Activated gamma-delta T cell treated with anti-CD3 and anti-CD28 coated beads, Interleukin-2, amount 50 U/mL, for 16 hours (primary cell): Measurements from ENCODE around the gene UCKL1.
"Not testable (repeated sequence)": the region's sequence is repeated elsewhere in the genome, so short reads cannot be mapped to it uniquely, and the experiment has no call there.

Experiments
- DNase-seq: peaks from one replicate; pipeline ENCODE4 v3.0.0-alpha.2; 2020; ENCODE audit warnings: low read depth

The UCKL1 gene

DNA sequence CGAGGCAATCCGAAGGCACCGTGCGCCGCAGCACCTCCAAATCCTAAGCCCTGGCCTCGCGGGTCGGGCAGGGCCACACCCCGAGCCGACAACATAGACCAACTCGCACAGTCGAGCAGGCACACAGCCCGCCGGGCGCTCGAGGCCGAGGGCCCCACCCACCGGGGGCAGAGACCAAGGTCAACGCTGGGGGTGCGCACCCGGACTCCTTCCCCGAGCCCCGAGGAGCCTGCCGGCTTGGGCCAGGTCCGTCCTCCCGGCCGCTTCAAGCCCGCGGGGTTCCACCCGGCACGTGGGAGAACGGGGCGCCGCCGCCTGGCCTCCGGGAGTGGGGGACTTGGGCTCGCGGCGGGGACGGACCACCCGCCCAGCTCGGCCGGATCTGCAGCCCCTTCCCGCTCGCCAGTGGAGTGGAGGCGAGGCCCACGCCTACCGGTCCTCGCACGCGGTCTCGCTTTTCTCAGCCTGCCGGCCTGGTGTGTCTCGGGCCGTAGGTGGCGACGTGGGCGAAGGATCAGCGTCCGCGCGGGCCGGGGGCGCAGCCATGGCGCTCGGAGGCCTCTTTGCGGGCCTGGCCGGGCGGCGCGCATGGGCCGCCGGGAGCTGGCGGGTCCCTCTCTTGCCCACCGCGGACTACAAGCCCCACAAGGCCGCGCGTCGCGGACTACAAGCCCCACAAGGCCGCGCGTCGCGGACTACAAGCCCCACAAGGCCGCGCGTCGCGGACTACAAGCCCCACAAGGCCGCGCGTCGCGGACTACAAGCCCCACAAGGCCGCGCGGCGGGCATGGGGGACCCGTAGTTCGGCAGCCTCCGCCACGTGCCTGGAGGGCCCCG lies at the start of gene UCKL1:
TSS of gene UCKL1 (minus strand) at position 590 of the 837 bp plus-strand sequence. CDS start at position 546, 44 bp downstream.
- DNase-seq = peak; percentile 82

DNA sequence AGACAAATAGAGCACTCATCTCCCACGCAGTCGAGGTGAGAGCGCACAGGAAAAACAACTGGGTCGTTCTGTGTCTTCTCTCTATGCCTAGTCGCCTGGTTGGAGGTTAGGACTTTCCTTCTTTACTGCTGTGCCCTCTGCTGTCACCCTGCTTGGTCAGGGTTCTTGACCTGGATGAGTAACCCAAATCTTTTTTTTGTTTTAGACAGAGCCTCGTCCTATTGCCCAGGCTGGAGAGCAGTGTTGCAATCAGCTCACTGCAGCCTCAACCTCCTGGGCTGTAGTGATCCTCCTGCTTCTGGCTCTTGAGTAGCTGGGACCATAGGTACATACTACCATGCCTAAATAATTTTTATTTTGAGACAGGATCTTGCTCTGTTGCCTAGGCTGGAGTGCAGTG lies 49.2 kb upstream of the UCKL1 start:
- DNase-seq = no peak

DNA sequence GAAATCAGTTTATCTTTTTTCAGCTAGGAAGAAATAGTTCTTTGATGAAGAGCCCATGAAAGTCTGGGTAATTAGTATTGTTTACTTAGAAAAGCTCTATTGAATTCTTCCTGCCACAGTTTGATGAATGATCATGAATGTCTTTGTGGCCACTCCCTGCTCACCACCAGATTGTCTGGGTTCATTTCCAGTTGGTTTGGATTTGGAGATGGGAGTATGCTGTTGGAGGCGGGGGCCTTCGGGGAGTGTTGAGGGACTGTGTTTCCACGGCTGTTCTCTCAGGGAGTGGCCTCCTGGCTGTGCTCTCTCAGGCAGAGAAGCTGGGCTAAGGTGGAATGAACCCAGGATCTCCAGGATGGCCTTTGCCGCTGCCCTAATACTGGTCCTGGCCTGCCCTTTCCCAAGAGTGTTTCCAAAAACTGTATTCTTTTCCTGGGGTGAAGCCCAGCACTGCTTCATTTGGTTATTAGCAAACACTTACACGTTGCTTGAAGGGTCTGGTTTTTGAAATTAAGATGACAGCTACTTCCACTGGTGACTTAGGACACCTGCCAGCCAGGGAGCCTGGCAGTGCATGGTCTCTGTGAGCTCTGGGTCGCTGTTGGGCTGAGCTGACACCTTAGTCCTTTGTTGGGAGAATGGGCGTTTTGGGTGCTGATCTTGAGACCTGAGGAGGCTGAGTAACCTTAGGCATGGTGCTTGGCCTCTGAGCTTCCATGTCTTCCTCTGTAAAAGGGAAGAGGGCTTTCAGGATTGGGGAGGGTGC lies 47.9 kb upstream of the UCKL1 start:
- DNase-seq = no peak

GRCh38 chr20:64001607-64002011 lies 45.4 kb upstream of the UCKL1 start:
- DNase-seq = no peak

DNA sequence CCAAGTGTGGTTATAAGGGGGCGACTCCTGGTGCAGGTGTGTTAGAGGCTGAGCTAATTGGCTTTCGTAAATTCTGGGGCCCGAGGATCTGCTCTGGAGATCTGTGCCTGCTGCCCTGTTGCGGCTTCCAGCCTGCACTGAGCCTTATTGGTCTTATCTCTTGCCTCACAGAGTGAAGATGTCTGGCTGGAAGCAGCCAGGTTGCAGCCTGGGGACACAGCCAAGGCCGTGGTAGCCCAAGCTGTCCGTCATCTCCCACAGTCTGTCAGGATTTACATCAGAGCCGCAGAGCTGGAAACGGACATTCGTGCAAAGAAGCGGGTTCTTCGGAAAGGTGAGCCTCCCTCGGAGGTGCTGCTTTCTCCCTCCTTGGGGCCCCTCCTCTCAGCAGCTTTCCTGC lies 44.7 kb upstream of the UCKL1 start:
- no peak for DNase-seq

- DNase-seq = no peak
These were observed 26.7 kb upstream of the UCKL1 start for GRCh38 chr20:63982937-63983336.

DNA sequence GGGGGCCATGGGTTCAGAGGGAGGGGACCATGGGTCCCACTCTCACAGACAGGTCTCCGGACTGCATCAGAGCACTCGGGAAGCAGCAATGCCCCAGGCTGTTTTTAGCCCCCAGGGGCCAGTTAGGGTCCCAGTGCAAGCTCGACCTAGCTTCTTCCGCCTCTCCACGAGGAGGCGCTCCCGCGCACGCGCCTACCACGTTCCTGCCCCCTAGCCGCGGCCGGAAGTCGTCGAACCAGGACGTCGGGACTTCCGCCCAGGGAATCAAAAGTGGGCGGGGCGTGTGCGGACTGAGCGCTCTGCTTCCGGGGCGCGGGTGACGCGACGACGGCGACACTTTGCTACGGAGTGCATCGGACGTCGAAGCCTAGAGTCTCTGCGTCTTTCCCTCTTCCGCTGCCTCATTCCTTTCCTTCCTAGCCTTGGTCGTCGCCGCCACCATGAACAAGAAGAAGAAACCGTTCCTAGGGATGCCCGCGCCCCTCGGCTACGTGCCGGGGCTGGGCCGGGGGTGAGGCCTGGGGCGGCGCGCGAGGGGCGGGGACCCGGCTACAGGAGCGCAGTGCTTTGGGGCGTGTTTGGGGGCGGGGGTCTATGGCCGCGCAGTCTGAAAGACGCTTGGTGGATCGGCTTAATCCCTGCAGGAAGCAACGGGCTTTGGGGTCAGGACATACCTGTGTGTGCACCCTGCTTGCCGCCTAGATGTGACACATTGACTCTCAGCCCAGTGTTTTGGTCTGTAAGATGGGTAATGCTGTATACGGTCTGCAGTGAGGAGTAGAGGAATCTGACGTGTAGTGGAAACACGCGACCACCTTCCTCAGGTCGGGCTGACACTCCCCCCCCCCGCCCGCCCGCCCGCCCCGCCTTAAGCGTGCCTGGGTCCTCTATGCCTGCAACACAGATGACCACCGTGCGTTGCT lies 24.9 kb upstream of the UCKL1 start, which contains the start of gene PRPF6:
TSS of gene PRPF6 (plus strand) at position 327 of the 923 bp plus-strand sequence. CDS start at position 441, 114 bp downstream.
- peak; percentile 93 for DNase-seq

DNA sequence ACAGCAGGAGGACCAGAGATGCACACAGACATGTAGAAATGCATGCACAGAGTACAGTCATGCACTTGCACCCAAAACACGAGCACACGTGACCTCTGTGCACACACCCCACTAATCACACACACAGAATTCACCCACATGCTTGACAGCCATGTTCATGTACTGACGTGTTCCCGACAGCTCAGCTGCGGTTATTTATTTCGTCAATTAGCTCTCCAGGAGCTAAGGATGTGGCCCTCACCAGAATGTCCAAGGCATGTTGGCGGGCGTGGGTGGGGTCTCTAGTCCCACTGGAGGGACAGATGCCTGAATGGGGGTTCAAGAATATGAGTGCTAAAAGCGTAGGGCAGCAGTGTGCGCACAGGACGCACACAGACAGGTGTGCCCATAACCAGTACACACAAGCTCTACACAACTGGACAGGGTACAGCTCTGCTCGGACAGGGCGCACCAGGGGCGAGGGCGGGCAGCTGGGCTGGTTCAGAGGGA lies 24.1 kb upstream of the UCKL1 start:
- DNase-seq = no peak

DNA sequence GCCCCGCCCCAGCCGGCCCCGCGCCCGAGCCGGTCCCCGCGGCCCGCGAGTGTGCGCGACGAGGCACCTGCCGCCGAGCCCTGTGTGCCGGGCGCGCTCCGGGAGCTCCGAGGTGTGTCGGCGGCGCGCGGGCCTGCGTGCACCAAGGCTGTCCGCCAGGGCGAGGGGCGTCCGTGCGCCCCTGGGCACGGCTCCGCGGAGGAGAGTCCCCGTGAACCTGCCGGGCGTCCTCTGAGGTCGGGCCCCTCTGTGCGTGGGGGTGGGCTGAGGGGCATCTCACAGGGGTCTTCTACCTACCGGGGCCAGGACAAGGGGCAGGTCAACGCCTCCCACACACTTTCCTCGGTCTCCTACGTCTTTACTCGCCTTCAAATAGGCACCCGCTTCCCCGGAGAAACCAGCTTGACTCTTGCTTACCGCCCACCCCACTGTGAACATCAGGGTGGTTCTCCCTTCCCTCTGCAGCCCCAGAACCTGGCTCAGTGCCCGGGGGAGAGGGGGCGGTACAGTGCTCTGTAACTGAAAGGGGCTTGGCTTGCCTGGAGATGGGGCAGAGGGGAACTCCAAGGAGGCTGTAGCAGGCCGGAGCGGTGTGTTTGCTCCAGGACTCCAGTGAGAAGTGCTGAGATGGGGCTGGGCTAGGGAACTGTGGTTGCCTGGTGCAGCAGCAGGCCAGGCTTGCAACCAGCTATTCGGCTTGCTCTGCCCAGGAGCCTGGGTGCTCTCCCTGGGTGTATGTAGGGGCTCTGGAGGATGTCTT lies 23.5 kb upstream of the UCKL1 start, which contains the start of gene SAMD10:
TSS of gene SAMD10 (minus strand) at position 86 of the 760 bp plus-strand sequence. CDS start 175 bp downstream, outside the sequence.
- peak; percentile 80 for DNase-seq

DNA sequence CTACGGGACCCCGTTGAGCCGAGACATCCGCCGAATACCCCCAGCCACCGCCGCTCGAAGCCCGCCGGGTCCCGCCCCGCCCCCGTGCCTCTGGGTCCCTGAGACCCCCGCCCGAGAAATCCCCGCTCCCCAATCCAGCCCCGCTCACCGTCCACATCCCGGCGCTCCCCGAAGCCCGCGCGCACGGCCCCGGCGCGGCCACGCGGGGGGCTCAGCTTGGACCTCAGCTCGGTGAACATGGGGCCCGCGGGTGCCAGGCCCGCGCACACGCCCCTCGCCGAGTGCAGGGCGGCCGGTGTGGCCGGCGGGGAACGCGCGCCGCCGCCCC lies 23.0 kb upstream of the UCKL1 start:
- DNase-seq = no peak

GRCh38 chr20:63978319-63979228 lies 22.4 kb upstream of the UCKL1 start:
- DNase-seq = peak; percentile 37

DNA sequence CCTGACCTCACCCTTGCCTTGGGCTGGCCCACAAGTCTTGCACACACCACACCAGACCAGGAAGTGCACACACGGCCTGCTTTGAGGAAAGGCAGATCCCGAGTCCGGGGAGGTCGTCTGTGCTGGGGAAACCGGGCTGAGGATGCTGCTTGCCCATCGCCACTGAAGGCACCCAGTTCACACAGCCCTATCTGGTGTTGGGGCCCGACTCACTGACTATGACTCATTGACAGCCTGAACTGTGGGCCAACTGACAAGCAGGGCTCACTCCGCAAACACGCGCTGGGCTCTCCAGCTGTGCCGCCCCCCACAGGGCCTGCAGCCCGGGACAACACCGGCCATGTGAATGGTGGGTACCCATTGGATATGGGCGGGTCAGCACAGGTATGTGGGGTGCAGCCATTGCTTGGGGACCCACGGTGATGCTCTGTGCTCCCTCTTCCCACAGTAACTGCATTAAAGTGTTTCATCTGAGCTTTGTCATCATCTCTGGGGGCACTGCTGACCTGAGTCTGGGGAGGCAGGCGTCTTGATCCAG lies 21.6 kb upstream of the UCKL1 start:
- DNase-seq = peak; percentile 53

- DNase-seq = no peak
These were observed 20.9 kb upstream of the UCKL1 start for GRCh38 chr20:63976980-63977738.

- DNase-seq = not testable (repeated sequence)
These were observed 20.3 kb upstream of the UCKL1 start for GRCh38 chr20:63976511-63976910.

GRCh38 chr20:63974402-63975200 lies 18.4 kb upstream of the UCKL1 start:
- DNase-seq = no peak

DNA sequence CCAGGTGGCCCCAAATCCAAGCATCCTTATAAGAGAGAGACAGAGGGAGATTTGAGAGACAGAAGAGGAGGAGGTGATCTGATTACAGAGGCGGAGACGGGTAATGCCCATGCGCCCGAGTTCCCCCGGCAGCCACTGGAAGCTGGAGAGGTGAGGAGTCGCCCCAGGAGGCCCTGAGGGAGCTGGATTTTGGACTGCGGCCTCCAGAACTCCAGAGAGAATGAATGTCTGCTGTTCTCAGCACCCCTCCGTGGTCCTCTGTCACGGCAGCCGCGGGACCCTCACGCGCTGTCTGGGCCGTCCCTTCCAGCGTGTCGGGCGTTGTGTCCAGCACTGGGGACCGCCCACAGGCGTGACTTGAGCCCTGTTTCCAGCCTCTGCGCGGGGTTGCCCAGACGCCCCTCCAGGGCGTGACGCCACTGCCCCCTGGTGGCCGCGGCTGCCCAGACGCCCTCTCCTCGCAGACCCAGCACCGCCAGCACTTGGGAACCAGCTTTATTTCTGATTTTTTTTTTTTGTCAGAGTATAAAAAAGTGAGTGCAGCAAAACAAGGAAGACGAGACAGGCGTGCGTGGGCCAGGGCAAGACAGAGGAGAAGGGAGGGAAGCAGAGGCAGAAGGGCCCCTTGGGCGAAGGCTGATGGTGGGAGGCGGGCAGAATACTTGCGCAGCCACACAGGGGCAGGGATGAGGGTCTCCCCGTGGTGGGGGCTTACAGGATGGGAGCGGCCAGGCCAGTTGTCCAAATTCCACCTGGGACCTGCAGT lies 17.6 kb upstream of the UCKL1 start:
- peak; percentile 76 for DNase-seq

DNA sequence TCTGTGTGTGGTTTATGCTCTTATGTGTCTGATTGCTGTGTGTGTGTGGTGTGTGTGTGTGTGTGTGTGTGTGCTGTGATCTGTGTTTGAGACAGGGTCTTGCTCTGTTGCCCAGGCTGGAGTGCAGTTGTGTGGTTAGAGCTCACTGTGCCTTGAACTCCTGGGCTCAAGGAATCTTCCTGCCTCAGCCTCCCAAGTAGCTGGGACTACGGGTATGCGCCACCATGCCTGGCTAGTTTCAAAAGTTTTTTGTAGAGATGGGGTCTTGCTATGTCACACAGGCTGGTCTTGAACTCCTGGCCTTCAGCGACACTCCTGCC lies 16.9 kb upstream of the UCKL1 start:
- no peak for DNase-seq
